ENCODE measurements around the gene TMEM108.

The TMEM108 gene

DNA sequence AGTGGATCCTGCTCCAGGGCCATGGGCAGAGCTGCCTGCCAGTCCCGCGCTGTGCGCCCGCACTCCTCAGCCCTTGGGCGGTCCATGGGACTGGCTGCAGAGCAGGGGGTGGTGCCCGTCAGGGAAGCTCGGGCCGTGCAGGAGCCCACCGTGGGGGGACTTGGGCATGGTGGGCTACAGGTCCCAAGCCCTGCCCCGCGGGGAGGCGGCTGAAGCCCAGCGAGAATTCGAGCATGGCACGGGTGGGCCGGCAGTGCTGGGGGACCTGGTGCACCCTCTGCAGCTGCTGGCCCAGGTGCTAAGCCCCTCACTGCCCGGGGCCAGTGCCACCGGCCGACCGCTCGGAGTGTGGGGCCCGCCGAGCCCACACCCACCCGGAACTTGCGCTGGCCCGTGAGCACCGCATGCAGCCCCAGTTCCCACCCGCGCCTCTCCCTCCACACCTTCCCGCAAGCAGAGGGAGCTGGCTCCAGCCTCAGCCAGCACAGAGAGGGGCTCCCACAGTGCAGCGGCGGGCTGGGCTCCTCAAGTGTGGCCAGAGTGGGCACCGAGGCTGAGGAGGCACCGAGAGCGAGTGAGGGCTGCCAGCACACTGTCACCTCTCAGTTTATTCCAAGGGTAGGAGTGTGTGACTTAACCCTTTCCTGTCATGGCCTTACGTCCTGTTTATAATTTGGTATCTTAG lies 129.3 kb downstream of the TMEM108 start:
- no peak for DNase-seq (ENCODE audit: low read depth)

GRCh38 chr3:133168025-133168401 lies 129.8 kb downstream of the TMEM108 start:
- no peak for DNase-seq (ENCODE audit: low read depth)

DNA sequence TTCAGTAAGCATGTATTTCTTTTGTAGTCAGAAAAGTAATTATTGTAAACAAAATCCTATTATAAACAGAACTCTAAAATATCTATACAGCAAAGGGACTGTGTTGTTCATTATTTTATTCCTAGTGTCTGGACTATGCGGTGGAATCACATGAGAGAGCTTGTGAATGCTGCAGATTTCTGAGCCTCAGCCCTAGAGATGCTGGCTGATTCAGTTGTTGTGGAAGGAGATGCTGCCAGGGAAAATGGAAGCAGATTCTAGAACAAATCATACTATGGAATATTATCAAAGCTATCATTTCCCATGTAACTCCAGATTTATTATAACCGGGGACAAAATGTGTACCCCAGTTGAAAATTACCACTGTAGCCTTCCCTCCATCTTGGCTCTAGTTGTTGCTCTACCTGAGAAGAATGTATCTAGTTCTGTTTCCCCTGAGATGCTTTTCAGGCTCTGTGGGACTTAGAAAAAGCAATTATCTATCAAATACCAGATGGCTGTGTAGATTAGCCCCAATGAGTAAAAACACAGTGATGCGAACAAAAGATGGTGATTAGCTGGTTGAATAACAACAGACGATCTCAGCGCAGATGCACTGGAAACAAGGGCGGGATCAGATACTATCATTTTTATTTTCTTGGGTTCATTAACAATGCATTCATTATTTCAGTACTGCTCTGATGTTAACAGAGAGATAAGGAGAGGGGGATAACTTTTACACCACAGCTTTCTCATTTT lies 131.3 kb downstream of the TMEM108 start:
- no peak for DNase-seq (ENCODE audit: low read depth)

DNA sequence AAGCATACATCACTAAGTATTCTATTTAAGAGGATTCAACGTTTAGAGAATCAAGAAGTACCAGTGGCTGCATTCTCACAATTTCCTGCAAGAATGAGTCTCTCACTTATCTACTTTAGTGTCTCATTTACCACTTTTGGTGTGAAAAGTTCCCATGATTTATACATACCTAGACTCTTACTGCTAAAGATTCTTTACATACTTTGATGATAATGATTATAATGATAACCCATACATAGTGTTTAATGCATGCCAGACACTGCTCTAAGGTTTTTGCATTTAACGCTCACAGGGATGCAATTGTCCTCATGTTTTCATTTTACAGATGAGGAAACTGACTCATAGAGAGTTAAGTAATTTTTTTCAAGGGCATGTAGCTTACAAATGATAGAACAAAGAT lies 133.6 kb downstream of the TMEM108 start:
- DNase-seq (ENCODE audit: low read depth) = no peak

GRCh38 chr3:133181392-133182150 lies 143.4 kb downstream of the TMEM108 start:
- DNase-seq (ENCODE audit: low read depth) = no peak

DNA sequence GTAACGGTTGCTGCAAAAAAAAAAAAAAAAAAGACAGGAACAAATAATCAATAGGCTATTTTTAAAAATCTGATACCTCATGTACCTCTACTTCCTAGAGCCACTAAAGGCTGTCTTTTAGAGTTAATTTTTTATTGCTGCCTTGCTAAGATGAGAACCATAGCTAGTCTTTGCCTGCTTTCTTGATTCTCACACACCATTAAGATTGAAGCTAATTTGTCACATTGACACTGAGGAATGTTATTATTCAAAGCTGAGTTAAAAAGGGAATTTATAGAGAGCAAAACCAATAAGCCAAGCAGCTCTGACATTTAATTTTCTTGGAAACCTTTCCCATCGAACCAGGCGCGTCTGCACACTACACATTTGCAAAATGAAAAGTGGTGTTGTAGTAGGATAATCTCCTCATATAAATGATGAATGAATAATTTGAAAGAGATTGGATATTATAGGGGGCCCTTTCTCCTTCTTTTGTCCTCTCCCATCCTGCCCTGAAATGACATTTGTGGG lies 149.7 kb downstream of the TMEM108 start:
- no peak for DNase-seq (ENCODE audit: low read depth)

- DNase-seq (ENCODE audit: low read depth) = no peak
Observed at GRCh38 chr3:133188996-133189395, 150.8 kb downstream of the TMEM108 start.

DNA sequence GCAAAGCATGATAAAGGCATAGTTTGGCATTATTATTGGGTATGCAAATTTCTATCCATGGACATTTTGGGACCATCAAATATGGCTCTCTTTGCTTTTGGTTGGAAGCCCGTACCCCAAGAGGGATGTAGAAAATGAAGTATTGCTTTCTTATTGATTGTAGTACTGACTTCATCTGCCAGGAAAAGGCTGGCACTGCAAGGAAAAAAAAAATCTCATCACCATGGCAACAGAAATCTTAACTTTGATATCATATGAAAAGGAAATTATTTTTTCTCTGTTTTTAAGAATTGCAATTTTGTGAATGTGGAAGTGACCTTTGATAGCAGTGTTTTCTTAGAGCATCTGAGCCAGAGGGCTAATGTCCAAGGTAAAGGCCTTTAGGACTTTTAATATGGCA lies 151.7 kb downstream of the TMEM108 start:
- no peak for DNase-seq (ENCODE audit: low read depth)

- no peak for DNase-seq (ENCODE audit: low read depth)
Observed at GRCh38 chr3:133191818-133192217, 153.6 kb downstream of the TMEM108 start.

GRCh38 chr3:133192363-133192945 lies 154.3 kb downstream of the TMEM108 start:
- no peak for DNase-seq (ENCODE audit: low read depth)

- DNase-seq (ENCODE audit: low read depth) = no peak
Observed at GRCh38 chr3:133192967-133193366, 154.8 kb downstream of the TMEM108 start.

GRCh38 chr3:133196527-133196926 lies 158.3 kb downstream of the TMEM108 start:
- no peak for DNase-seq (ENCODE audit: low read depth)

GRCh38 chr3:133197619-133198018 lies 159.4 kb downstream of the TMEM108 start:
- DNase-seq (ENCODE audit: low read depth) = no peak

DNA sequence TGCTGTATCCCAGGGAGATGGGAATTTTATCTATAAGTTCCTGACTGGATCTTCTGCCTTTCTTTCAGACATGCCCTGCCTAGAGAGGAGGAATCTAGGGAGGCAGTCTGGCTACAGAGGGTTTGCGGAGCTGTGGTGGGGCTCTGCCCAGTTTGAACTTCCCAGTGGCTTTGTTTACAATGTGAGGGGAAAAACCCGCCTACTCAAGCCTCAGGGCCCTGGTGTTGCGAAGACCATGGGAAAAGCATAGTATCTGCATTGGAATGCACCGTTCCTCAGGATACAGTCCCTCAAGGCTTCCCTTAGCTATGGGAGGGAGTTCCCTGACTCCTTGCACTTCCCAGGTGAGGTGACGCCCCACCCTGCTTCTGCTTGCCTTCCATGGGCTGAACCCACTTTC lies 168.7 kb downstream of the TMEM108 start:
- DNase-seq (ENCODE audit: low read depth) = no peak

- no peak for DNase-seq (ENCODE audit: low read depth)
Observed at GRCh38 chr3:133208184-133208583, 170.0 kb downstream of the TMEM108 start.

DNA sequence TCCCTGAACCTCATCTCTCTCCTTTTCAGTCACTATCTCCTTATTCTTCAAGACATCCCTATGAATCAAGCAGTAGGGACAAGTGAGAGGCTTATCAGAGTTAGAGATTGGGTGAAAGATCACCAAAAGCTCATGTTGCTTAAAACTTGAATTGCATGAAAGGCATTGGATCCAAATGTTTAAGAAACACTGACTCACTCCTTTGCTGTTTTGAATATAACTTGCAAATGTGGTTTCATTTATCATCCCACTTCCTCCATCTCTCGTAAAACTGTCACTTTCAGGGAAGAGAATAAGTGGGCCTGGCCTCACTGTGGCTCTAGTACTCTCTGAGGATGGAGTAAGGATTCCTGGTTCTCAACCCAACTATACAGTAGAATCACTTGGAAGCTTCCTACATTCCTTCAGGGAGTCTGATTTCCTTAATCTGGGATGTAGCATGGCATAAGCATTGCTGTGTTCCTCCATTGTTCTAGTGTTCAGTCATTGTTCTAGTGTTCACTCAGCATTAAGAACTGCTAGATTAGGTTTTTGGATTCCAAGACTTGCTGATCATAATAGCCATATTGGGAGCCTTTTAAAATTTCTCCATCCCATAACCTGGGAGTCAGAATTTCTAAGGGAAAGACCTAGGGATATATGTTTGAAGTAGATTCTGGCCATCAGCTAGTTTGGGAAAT lies 171.8 kb downstream of the TMEM108 start:
- no peak for DNase-seq (ENCODE audit: low read depth)

DNA sequence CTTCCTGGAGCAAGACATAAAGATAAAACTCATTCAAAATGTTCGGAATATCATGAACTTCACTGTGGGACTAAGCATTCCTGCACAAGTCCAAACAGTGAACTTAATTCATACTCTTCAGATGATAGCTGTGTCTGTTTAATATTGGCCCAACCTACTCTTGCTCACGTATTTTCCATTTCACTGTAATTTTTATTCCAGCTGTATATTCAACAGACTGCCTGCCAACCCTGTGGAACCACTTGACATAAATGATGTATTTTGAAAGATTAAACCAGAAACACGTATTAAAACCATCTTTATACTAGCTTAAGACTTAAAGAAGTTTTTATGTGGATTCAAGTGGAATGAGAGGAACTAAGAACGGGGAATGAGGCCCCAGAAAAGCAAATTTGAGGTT lies 172.5 kb downstream of the TMEM108 start:
- DNase-seq (ENCODE audit: low read depth) = no peak

DNA sequence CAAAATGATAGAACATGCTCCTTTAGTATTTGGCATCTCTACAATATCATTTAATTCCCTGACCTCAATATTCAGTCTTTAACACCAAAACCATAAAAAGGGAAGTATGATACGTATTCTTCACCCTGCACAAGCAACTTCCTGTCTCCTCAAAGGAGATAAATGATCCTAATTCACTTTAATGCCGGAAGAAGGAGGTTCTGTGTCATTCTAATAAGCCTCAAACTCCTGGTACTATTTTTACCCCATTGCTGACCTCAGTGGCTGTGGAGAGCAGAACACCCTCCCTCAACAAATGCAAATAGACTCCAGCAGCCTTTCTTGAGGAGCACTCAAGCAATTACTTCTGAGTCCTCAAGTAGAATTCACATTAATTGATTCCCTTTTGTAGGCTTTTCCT lies 173.3 kb downstream of the TMEM108 start:
- no peak for DNase-seq (ENCODE audit: low read depth)

GRCh38 chr3:133211856-133212255 lies 173.7 kb downstream of the TMEM108 start:
- DNase-seq (ENCODE audit: low read depth) = no peak

- no peak for DNase-seq (ENCODE audit: low read depth)
Observed at GRCh38 chr3:133213937-133214336, 175.7 kb downstream of the TMEM108 start.

GRCh38 chr3:133227813-133228212 lies 189.6 kb downstream of the TMEM108 start:
- no peak for DNase-seq (ENCODE audit: low read depth)

DNA sequence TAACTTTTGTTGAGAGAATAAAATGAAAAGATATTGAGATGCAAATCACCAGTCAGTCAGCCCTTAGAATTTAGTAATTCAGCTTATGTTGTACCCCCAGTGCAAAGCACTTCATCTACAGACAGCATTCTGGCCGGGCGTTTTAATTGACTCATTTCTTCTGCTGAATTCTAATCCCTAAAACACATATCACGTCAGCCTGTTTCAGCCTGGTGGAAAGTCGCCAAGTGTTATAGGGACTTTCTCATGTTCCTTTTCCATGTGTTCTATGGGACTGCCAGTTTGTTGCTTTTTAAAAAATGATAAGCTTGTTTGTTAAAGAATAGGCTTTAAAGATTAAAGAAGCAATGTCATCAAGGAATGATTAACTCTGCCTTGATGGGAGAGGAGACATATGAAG lies 192.0 kb downstream of the TMEM108 start:
- DNase-seq (ENCODE audit: low read depth) = no peak
